GM12878 (cell line): ENCODE data around the gene SELENOH. TPM values are rescaled to one million over a fixed set of nuclear protein-coding genes. Genes with fewer than 3 reads are reported as not detected.

Experiments used
- CBX5 ChIP-seq: sonication (generic); IDR thresholded peaks from 2 replicates; pipeline ENCODE4 v1.6.1; 2016; ENCODE audit warnings: low read depth, moderate library complexity, mild to moderate bottlenecking, inconsistent platforms
- CEBPB ChIP-seq, 2 experiments: fragments of 150-350 bp in 1 of 2; IDR thresholded peaks; 2 replicates each; pipeline ENCODE4 v1.6.1; 2012 to 2014; ENCODE audit warnings: low read depth in 2 of 2, low read length in 2 of 2, borderline replicate concordance in 1 of 2, inconsistent platforms in 1 of 2
- FOS ChIP-seq: IDR thresholded peaks from 3 replicates; pipeline ENCODE4 v1.6.1; 2011; ENCODE audit warnings: borderline replicate concordance; ENCODE audit not compliant: insufficient read length; ENCODE audit errors: extremely low read depth
- GABPA ChIP-seq: IDR thresholded peaks from 2 replicates; pipeline ENCODE4 v1.6.1; 2014; ENCODE audit warnings: antibody characterized with exemption, low read depth, mild to moderate bottlenecking, inconsistent platforms
- HDGF ChIP-seq: fragments of 450-650 bp; IDR thresholded peaks from 2 replicates; pipeline ENCODE4 v1.6.1; 2016; ENCODE audit warnings: antibody characterized with exemption
- MYB ChIP-seq: fragments of 150-350 bp; IDR thresholded peaks from 2 replicates; pipeline ENCODE4 v1.6.1; 2014; ENCODE audit warnings: mild to moderate bottlenecking, low read depth, low read length, borderline replicate concordance
- NBN ChIP-seq: fragments of 450-650 bp; IDR thresholded peaks from 2 replicates; pipeline ENCODE4 v1.6.1; 2016
- NFYB ChIP-seq: IDR thresholded peaks from 2 replicates; pipeline ENCODE4 v1.6.1; 2011; ENCODE audit warnings: low read depth, mild to moderate bottlenecking, low read length, improper control_type of control experiment, moderate library complexity; ENCODE audit not compliant: insufficient read depth
- POLR2A ChIP-seq: IDR thresholded peaks from 2 replicates; pipeline ENCODE4 v1.6.1; 2011; ENCODE audit warnings: low read depth, mild to moderate bottlenecking, low read length
- RAD51 ChIP-seq: fragments of 450-650 bp; IDR thresholded peaks from 2 replicates; pipeline ENCODE4 v1.6.1; 2016; ENCODE audit warnings: moderate library complexity, mild to moderate bottlenecking, inconsistent platforms
- RUNX3 ChIP-seq: IDR thresholded peaks from 2 replicates; pipeline ENCODE4 v1.6.1; 2012; ENCODE audit warnings: low read length, inconsistent platforms
- SMC3 ChIP-seq: IDR thresholded peaks from 2 replicates; pipeline ENCODE4 v1.6.1; 2011; ENCODE audit warnings: low read length, improper control_type of control experiment, borderline replicate concordance
- ZBTB33 ChIP-seq: fragments of 450-650 bp; IDR thresholded peaks from 2 replicates; pipeline ENCODE4 v1.6.1; 2017; ENCODE audit warnings: mild to moderate bottlenecking
- polyA plus RNA-seq, 11 experiments: library from polyadenylated mRNA; depleted of rRNA in 4 of 11; unstranded in 6 of 11; stranded (reverse) in 5 of 11; fragments of >200 nt; fragmentation: Nextera tagmentation in 4 of 11; fragmentation: Illumina TruSeq in 1 of 11; extraction: Ambion mirVana in 4 of 11; extraction: Trizol in 1 of 11; gene quantifications; 1 replicate in 1 of 11; 2 replicates in 10 of 11; pipeline versions ENCODE4 v1.2.1 to v1.2.3, GENCODE V29; 2011 to 2016; ENCODE audit warnings: inconsistent platforms in 2 of 11, missing spikeins in 2 of 11, low read depth in 1 of 11
- total RNA-seq, 4 experiments: library from RNA; depleted of rRNA in 3 of 4; stranded (reverse); fragments of >200 nt in 3 of 4; fragmentation: Illumina TruSeq in 1 of 4; extraction: Trizol in 1 of 4; gene quantifications; 2 replicates each; pipeline versions ENCODE4 v1.2.1 to v1.2.3, GENCODE V29; 2013 to 2021
- TF ChIP-seq, protein P1 (sequence below): fragments of 150-350 bp; IDR thresholded peaks from 2 replicates; pipeline ENCODE4 v1.6.1; 2014; ENCODE audit warnings: mild to moderate bottlenecking, low read depth, low read length
- TF ChIP-seq, protein P2 (sequence below): fragments of 450-650 bp; IDR thresholded peaks from 2 replicates; pipeline ENCODE4 v1.6.1; 2017; ENCODE audit warnings: mild to moderate bottlenecking, low read depth, inconsistent platforms; ENCODE audit not compliant: poor library complexity, severe bottlenecking

The SELENOH gene
- total and polyA plus RNA-seq, 10 of the 15 experiments (the other 5 are each of a cell fraction or from before 2014, with no cell fraction given), result 20.3 to 458 (median 200) TPM

- TF ChIP-seq, protein P1, sequence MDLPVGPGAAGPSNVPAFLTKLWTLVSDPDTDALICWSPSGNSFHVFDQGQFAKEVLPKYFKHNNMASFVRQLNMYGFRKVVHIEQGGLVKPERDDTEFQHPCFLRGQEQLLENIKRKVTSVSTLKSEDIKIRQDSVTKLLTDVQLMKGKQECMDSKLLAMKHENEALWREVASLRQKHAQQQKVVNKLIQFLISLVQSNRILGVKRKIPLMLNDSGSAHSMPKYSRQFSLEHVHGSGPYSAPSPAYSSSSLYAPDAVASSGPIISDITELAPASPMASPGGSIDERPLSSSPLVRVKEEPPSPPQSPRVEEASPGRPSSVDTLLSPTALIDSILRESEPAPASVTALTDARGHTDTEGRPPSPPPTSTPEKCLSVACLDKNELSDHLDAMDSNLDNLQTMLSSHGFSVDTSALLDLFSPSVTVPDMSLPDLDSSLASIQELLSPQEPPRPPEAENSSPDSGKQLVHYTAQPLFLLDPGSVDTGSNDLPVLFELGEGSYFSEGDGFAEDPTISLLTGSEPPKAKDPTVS, result no peak
- TF ChIP-seq CEBPB (IDR thresholded peaks at IDR 0.05; ENCODE audit: borderline replicate concordance in 1 of 2, low read depth in 2 of 2, low read length in 2 of 2), result no peak
- no peak for TF ChIP-seq RAD51
- no peak for TF ChIP-seq GABPA
- TF ChIP-seq POLR2A, result no peak
- TF ChIP-seq HDGF, result no peak
- peak; percentile 70; the same call in 1 of the 2 replicates for TF ChIP-seq ZBTB33
- TF ChIP-seq SMC3, result peak; percentile 78; the same call in 1 of the 2 replicates
- TF ChIP-seq NFYB, result no peak
- TF ChIP-seq, protein P2, sequence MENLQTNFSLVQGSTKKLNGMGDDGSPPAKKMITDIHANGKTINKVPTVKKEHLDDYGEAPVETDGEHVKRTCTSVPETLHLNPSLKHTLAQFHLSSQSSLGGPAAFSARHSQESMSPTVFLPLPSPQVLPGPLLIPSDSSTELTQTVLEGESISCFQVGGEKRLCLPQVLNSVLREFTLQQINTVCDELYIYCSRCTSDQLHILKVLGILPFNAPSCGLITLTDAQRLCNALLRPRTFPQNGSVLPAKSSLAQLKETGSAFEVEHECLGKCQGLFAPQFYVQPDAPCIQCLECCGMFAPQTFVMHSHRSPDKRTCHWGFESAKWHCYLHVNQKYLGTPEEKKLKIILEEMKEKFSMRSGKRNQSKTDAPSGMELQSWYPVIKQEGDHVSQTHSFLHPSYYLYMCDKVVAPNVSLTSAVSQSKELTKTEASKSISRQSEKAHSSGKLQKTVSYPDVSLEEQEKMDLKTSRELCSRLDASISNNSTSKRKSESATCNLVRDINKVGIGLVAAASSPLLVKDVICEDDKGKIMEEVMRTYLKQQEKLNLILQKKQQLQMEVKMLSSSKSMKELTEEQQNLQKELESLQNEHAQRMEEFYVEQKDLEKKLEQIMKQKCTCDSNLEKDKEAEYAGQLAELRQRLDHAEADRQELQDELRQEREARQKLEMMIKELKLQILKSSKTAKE, result no peak
- TF ChIP-seq FOS, result no peak
- TF ChIP-seq CBX5, result no peak
- TF ChIP-seq RUNX3, result no peak
- TF ChIP-seq MYB, result no peak
- TF ChIP-seq NBN, result 0 out of 2 replicates have a peak, but pooled peaks have one; percentile 36
- TF ChIP-seq, all 136 proteins: peak for 6
Observed at GRCh38 chr11:57751676-57752253, 10.5 kb downstream of the SELENOH start, which contains the start of gene BTBD18 (continued).
